Neuron (in vitro differentiated cells): ENCODE data around the gene TMEM176B.
"Not testable (repeated sequence)": the region's sequence is repeated elsewhere in the genome, so short reads cannot be mapped to it uniquely, and the experiment has no call there.

Experiments
- H2AFZ ChIP-seq: one replicate; pipeline ENCODE4 v1.6.1; 2013; ENCODE audit warnings: low read depth, mild to moderate bottlenecking, inconsistent platforms, low read length, moderate library complexity
- H3K27me3 ChIP-seq: one replicate; pipeline ENCODE4 v1.6.1; 2013; ENCODE audit warnings: low read length; ENCODE audit not compliant: insufficient read depth
- H3K36me3 ChIP-seq: one replicate; pipeline ENCODE4 v1.6.1; 2013; ENCODE audit warnings: low read length; ENCODE audit not compliant: insufficient read depth
- H3K4me1 ChIP-seq: one replicate; pipeline ENCODE4 v1.6.1; 2013; ENCODE audit warnings: low read length; ENCODE audit not compliant: insufficient read depth
- H3K4me3 ChIP-seq: 2 replicates; pipeline ENCODE4 v1.5.1; 2013; ENCODE audit warnings: mild to moderate bottlenecking, low read length, moderate library complexity
- H3K9me3 ChIP-seq: one replicate; pipeline ENCODE4 v1.6.1; 2013; ENCODE audit warnings: low read length

Gene TMEM176B

GRCh38 chr7:150778738-150779301, 21.3 kb downstream of the TMEM176B start:
- H3K4me3 ChIP-seq = no peak overlapping the region
- no peaks in the 10 kb centered on the region for H3K4me1 ChIP-seq
- no peaks in the 10 kb centered on the region for H3K9me3 ChIP-seq
- no peaks in the 10 kb centered on the region for H3K36me3 ChIP-seq
- no peak overlapping the region for H2AFZ ChIP-seq
- H3K27me3 ChIP-seq = peaks cover 6% of the 10 kb centered on the region

- Histone ChIP-seq H2AFZ (no peak overlapping the region), H3K4me3 (no peak overlapping the region), H3K27me3 (peaks cover 6% of the 10 kb centered on the region), H3K9me3 (no peaks in the 10 kb centered on the region), H3K36me3 (no peaks in the 10 kb centered on the region), H3K4me1 (no peaks in the 10 kb centered on the region)
Observed at GRCh38 chr7:150778014-150778737, 22.0 kb downstream of the TMEM176B start.

- H3K4me3 ChIP-seq, H3K36me3 ChIP-seq, H3K4me1 ChIP-seq, H2AFZ ChIP-seq, H3K9me3 ChIP-seq, H3K27me3 ChIP-seq: not testable (repeated sequence)
Observed at GRCh38 chr7:150774131-150774530, 26.0 kb downstream of the TMEM176B start.

DNA sequence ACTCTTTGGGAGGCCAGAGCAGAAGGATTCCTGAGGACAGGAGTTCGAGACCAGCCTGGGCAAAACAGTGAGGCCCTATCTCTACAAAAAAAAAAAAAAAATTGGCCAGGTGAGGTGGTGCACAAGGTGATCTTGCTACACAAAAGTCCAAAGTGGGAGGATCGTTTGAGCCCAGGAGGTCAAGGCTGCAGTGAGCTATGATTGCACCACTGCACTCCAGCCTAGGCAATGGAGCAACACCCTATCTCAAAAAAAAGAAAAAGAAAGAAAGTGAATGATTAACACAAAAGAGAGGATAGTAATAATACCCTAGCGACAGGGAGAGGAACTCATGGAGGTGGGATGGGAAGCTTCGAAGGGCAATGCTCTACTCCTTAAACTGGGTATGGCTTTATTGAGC, 30.4 kb downstream of the TMEM176B start:
- no peaks in the 10 kb centered on the region for H3K4me1 ChIP-seq
- no peaks in the 10 kb centered on the region for H3K36me3 ChIP-seq
- H3K9me3 ChIP-seq = no peaks in the 10 kb centered on the region

DNA sequence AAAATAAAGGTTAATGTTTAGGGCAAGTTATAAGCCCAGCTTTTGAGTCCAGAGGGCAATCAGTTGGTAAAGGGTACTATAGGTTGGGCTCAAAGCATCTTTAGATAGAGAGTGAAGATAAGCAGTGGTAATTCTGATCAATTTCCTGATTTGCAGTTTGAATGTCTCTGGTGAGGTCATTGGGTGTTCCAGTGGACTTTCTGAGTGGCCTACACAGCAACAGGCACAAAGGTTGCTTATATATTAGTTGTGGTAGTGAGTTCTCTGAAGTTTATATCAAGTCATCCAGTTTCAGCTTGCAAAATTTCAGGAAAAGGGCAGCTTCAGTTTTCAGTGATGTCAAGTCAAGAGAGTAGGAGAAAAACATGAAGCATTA, 33.8 kb downstream of the TMEM176B start:
- H3K27me3 ChIP-seq = no peaks in the 10 kb centered on the region
- no peaks in the 10 kb centered on the region for H3K4me1 ChIP-seq
- no peaks in the 10 kb centered on the region for H3K36me3 ChIP-seq
- H2AFZ ChIP-seq = no peak overlapping the region
- H3K4me3 ChIP-seq = no peak overlapping the region
- H3K9me3 ChIP-seq = no peaks in the 10 kb centered on the region

More for the DNA sequence above, 30.4 kb downstream of the TMEM176B start:
- no peak overlapping the region for H2AFZ ChIP-seq
- H3K4me3 ChIP-seq = no peak overlapping the region
- H3K27me3 ChIP-seq = no peaks in the 10 kb centered on the region

DNA sequence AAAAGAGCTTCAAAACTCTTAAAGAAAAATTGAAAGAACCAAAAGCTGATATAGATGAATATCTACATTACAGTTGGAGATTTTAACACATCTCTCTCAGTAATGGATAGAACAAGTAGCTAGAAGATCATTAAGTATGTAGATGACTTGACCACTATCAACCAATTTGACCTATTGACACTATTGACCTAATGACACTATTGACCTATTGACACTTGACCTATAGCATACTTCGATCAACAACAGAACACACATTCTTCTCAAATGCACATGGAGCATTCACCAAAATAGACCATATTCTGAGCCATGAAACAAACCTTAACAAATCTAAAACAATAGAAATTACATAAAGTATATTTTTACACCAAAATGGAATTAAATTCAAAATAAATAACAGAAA, 40.7 kb downstream of the TMEM176B start:
- no peak overlapping the region for H2AFZ ChIP-seq
- no peaks in the 10 kb centered on the region for H3K9me3 ChIP-seq
- H3K27me3 ChIP-seq = no peaks in the 10 kb centered on the region
- no peaks in the 10 kb centered on the region for H3K36me3 ChIP-seq
- no peaks in the 10 kb centered on the region for H3K4me1 ChIP-seq
- no peak overlapping the region for H3K4me3 ChIP-seq

DNA sequence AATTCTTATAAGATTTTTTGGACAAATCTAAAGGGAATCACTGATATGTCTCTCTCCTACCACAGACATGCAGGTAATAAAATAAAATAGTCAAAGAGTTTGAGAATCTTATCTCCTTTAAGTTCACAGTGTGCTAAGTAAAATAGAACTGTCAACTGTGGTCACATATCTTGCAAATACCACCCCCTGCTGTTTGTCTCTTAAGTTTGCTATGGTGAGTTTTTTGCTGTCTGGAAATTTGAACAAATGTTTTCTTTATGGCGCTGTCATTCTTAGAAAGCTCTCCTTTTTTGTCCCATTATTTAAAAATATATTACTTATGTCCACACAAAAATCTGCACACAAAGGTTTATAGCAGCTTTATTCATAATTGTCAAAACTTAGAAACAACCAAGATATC, 43.3 kb downstream of the TMEM176B start:
- Histone ChIP-seq H2AFZ (no peak overlapping the region), H3K9me3 (no peaks in the 10 kb centered on the region), H3K4me1 (no peaks in the 10 kb centered on the region), H3K36me3 (no peaks in the 10 kb centered on the region), H3K27me3 (no peaks in the 10 kb centered on the region), H3K4me3 (no peak overlapping the region)

DNA sequence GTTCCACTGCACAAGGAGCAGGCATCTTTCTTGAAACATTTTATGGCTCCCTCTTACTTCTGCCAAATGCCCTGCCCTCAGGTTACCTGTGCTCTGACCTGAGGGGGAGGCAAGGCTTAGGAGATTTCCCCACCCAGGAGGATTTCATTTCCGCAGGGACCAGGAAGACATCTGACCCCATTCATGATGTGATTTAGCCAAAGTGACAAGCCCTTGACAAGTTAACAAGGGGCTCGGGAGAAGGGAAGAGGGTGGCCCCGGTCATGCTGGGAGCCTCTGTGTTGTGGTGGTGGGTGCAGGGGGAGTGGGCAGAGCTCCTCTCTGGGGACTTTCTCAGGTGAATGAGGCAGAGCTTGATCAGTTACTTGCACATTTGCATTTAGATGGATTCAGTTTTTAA, 44.0 kb downstream of the TMEM176B start:
- H3K4me3 ChIP-seq = no peak overlapping the region
- no peak overlapping the region for H2AFZ ChIP-seq
- no peaks in the 10 kb centered on the region for H3K36me3 ChIP-seq
- no peaks in the 10 kb centered on the region for H3K27me3 ChIP-seq
- H3K9me3 ChIP-seq = no peaks in the 10 kb centered on the region
- no peaks in the 10 kb centered on the region for H3K4me1 ChIP-seq

GRCh38 chr7:150755473-150756099, 44.6 kb downstream of the TMEM176B start:
- Histone ChIP-seq H3K4me3 (no peak overlapping the region), H3K9me3 (no peaks in the 10 kb centered on the region), H3K36me3 (no peaks in the 10 kb centered on the region), H2AFZ (no peak overlapping the region), H3K27me3 (no peaks in the 10 kb centered on the region), H3K4me1 (no peaks in the 10 kb centered on the region)

DNA sequence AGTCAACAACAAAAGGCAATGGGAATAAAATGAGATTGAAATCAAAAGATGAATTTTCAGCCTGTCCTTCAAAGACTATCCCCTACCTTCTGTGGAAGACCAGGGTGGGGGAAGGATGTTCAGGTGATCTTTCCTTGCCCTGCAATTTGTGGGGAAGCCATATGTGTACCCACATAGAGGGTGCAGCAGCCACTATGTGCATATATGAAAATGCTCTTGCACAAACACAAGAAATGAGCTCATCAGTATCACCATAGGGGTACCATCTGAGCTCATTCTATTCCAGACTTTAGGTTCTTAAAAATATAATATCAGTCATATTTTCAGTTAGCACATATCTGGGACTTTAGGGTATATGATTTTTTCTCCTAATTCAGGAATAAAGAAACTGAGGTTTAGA, 45.2 kb downstream of the TMEM176B start:
- H3K36me3 ChIP-seq = no peaks in the 10 kb centered on the region
- no peak overlapping the region for H3K4me3 ChIP-seq
- no peaks in the 10 kb centered on the region for H3K9me3 ChIP-seq
- no peaks in the 10 kb centered on the region for H3K27me3 ChIP-seq
- no peak overlapping the region for H2AFZ ChIP-seq
- no peaks in the 10 kb centered on the region for H3K4me1 ChIP-seq

DNA sequence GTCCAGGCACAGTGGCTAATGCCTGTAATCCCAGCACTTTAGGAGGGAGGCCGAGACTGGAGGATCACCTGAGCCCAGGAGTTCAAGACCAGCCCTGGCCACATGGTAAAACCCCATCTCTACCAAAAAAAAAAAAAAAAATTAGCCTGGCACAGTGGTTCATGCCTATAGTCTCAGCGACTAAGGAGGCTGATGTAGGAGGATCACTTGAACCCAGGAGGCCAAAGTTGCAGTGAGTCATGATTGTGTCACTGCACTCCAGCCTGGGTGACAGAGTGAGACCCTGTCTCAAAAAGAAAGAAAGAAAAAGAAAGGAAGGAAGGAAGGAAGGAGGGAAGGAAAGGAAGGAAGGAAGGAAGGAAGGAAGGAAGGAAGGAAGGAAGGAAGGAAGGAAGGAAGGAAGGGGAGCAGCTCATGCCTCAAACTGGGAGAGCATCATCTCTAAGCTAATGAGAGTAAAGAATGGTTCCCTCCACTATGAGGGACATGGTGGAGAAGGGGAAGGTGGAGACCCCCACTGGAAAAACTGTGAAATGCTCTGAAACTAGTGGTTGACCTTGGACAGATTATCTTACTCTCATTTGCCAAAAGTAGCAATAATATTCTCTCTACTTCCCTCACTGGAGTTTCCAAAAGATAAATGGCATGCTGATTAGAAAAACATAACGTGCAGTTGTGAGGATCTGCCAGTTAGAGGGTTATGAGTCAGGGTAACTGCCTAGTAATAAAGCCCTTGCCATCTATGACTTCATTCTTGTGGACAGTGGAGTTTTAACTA, 46.1 kb downstream of the TMEM176B start:
- Histone ChIP-seq H3K36me3 (no peaks in the 10 kb centered on the region), H3K9me3 (no peaks in the 10 kb centered on the region), H3K4me3 (no peak overlapping the region), H2AFZ (no peak overlapping the region), H3K4me1 (no peaks in the 10 kb centered on the region), H3K27me3 (no peaks in the 10 kb centered on the region)

DNA sequence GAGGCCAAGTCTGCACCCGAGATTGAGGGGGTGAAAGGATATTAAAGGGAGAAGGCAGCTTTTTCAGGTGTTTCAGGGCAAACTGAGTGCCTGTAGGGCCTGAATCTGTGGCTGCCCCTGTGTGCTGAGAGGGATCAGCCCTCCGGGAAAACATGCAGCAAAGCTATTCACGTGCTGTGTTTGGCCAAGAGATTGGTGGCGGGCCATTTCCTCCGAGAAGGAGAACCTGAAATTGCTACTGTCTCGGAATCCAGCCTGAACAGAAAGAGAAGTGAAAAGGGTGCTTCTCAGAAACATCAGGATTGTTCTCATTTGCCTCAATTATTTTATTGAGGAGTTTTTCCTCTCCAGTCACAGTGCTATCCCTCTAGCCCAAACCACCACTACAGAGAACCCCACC, 46.9 kb downstream of the TMEM176B start:
- no peaks in the 10 kb centered on the region for H3K4me1 ChIP-seq
- H3K36me3 ChIP-seq = no peaks in the 10 kb centered on the region
- H3K9me3 ChIP-seq = no peaks in the 10 kb centered on the region
- H3K27me3 ChIP-seq = no peaks in the 10 kb centered on the region
- H2AFZ ChIP-seq = no peak overlapping the region
- no peak overlapping the region for H3K4me3 ChIP-seq

GRCh38 chr7:150751702-150752101, 48.5 kb downstream of the TMEM176B start:
- no peak overlapping the region for H3K4me3 ChIP-seq
- no peaks in the 10 kb centered on the region for H3K4me1 ChIP-seq
- no peaks in the 10 kb centered on the region for H3K27me3 ChIP-seq
- no peaks in the 10 kb centered on the region for H3K9me3 ChIP-seq
- H2AFZ ChIP-seq = no peak overlapping the region
- no peaks in the 10 kb centered on the region for H3K36me3 ChIP-seq
